Measurements from ENCODE around the gene SAP30.

DNA sequence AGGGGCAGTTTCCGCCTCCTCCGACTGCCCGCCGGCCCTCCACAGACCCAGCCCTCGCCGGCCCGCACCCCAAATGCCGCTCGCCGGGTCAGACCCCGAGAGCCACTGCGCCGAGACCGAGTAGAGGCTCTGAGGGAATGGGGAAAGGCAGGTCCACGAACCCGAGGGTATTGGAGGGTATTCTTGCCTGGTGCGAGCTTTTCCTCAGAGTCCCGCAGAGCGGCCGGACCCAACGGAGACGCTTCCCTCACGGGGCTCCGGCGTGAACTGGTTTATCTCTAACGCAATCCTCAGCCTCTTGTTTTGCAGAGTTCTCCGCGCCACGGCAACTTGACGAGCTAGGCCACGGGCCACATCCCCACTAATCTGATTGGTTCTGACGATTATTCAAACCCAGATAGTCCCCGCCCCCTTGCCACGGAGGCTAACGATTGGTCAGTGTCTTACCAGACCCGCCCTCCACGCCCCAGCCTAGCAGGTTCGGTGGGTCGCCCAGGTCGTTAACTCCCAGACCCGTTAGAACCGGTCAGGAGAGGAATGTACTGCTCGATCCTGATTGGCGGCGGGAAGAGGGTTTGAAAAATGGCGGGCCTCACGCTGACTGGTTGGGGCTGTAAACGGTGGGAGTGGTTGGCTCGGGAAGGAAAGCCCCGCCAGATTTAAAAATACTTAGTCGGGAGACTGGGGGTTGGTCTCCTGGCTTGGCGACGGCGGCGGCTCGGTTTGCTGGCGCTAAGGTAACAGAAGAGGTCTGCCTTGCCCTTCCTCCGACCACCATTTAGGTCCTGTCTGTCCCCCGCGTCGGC lies 36.5 kb upstream of the SAP30 start, which contains the start of gene HMGB2:
- TF ChIP-seq, protein P1, sequence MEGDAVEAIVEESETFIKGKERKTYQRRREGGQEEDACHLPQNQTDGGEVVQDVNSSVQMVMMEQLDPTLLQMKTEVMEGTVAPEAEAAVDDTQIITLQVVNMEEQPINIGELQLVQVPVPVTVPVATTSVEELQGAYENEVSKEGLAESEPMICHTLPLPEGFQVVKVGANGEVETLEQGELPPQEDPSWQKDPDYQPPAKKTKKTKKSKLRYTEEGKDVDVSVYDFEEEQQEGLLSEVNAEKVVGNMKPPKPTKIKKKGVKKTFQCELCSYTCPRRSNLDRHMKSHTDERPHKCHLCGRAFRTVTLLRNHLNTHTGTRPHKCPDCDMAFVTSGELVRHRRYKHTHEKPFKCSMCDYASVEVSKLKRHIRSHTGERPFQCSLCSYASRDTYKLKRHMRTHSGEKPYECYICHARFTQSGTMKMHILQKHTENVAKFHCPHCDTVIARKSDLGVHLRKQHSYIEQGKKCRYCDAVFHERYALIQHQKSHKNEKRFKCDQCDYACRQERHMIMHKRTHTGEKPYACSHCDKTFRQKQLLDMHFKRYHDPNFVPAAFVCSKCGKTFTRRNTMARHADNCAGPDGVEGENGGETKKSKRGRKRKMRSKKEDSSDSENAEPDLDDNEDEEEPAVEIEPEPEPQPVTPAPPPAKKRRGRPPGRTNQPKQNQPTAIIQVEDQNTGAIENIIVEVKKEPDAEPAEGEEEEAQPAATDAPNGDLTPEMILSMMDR (IDR thresholded peaks at IDR 0.05; ENCODE audit: borderline replicate concordance, extremely low read depth, low read length, poor library complexity, severe bottlenecking) = no peak
- no peak for TF ChIP-seq EZH2 (IDR thresholded peaks at IDR 0.05; ENCODE audit: borderline replicate concordance, low read depth, low read length, severe bottlenecking)

Data from DND-41 (cell line).